H1 (cell line): ENCODE measurements around the gene ETDC. TPM values are rescaled to one million over a fixed set of nuclear protein-coding genes. Genes with fewer than 3 reads are reported as not detected.
"Not testable (repeated sequence)": the region's sequence is repeated elsewhere in the genome, so short reads cannot be mapped to it uniquely, and the experiment has no call there.

ENCODE experiments used
- CTCF ChIA-PET: fragments of 300-600 bp; sonication (Branson Sonifier 250); formaldehyde crosslinking; loops from one replicate; lab custom pipeline; 2021; ENCODE audit not compliant: partially characterized antibody; lab: Charles Lee
- POLR2A ChIA-PET: fragments of 300-600 bp; sonication (Branson Sonifier 250); formaldehyde crosslinking; loops from one replicate; lab custom pipeline; 2021; ENCODE audit warnings: inconsistent platforms; ENCODE audit not compliant: partially characterized antibody; lab: Charles Lee
- DNase-seq, 2 experiments: peaks; one replicate each; pipeline versions ENCODE4 v3.0.0 to v3.0.0-alpha.2; 2010 to 2022; ENCODE audit warnings: low spot score in 2 of 2, low read depth in 1 of 2, mixed read lengths in 1 of 2
- FAIRE-seq: peaks from 2 replicates; lab custom pipeline; 2011; peaks lifted over from hg19 to GRCh38; lab: Jason Lieb, UNC
- H2AFZ ChIP-seq: 2 replicates; pipeline ENCODE4 v1.8.1; 2012; ENCODE audit warnings: low read length, inconsistent platforms
- H2AK5ac ChIP-seq: 2 replicates; pipeline ENCODE4 v1.6.1; 2013; ENCODE audit warnings: low read depth, low read length
- H2BK120ac ChIP-seq: replicated peaks from 2 replicates; pipeline ENCODE3; 2013; ENCODE audit warnings: low read depth, low read length, inconsistent platforms
- H2BK12ac ChIP-seq: 2 replicates; pipeline ENCODE4 v1.6.1; 2013; ENCODE audit warnings: low read depth, low read length
- H2BK15ac ChIP-seq: 2 replicates; pipeline ENCODE4 v1.6.1; 2013; ENCODE audit warnings: low read length
- H2BK20ac ChIP-seq: 2 replicates; pipeline ENCODE4 v1.6.1; 2013; ENCODE audit warnings: low read length
- H2BK5ac ChIP-seq: 2 replicates; pipeline ENCODE4 v1.6.1; 2013; ENCODE audit warnings: low read depth, low read length
- H3K14ac ChIP-seq: 2 replicates; pipeline ENCODE4 v1.6.1; 2013; ENCODE audit warnings: inconsistent platforms; ENCODE audit not compliant: insufficient read length
- H3K18ac ChIP-seq: 2 replicates; pipeline ENCODE4 v1.6.1; 2013; ENCODE audit warnings: low read length; ENCODE audit errors: extremely low read depth
- H3K23ac ChIP-seq: 2 replicates; pipeline ENCODE4 v1.6.1; 2013; ENCODE audit warnings: inconsistent platforms; ENCODE audit not compliant: insufficient read length
- H3K23me2 ChIP-seq: 2 replicates; pipeline ENCODE4 v1.6.1; 2013; ENCODE audit warnings: low read depth, low read length
- H3K27ac ChIP-seq: 2 replicates; pipeline ENCODE4 v1.6.1; 2011; ENCODE audit warnings: low read depth, low read length, inconsistent platforms
- H3K27me3 ChIP-seq, 4 experiments: replicated peaks in 1 of 4; 1 replicate in 1 of 4; 2 replicates in 3 of 4; pipeline versions ENCODE4 v1.6.1 to v1.8.1; 2011 to 2013; ENCODE audit warnings: low read length in 3 of 4, mild to moderate bottlenecking in 3 of 4, inconsistent platforms in 2 of 4, mixed read lengths in 2 of 4, moderate library complexity in 1 of 4; ENCODE audit not compliant: control insufficient read depth in 3 of 4, insufficient read depth in 3 of 4; ENCODE audit errors: extremely low read depth in 1 of 4
- H3K36me3 ChIP-seq, 4 experiments: 2 replicates each; pipeline versions ENCODE4 v1.6.1 to v1.8.1; 2011 to 2013; ENCODE audit warnings: mild to moderate bottlenecking in 4 of 4, low read length in 3 of 4, moderate library complexity in 2 of 4, control low read depth in 1 of 4, inconsistent platforms in 1 of 4; ENCODE audit not compliant: insufficient read depth in 4 of 4, control insufficient read depth in 2 of 4
- H3K4ac ChIP-seq: replicated peaks from 2 replicates; pipeline ENCODE3; 2013; ENCODE audit warnings: low read length, low read depth, mixed read lengths, inconsistent platforms; ENCODE audit not compliant: insufficient read length
- H3K4me1 ChIP-seq, 4 experiments: replicated peaks in 1 of 4; 1 replicate in 1 of 4; 2 replicates in 3 of 4; pipeline versions ENCODE4 v1.6.1 to v1.8.1; 2011 to 2013; ENCODE audit warnings: low read length in 3 of 4, inconsistent platforms in 2 of 4, mixed read lengths in 1 of 4; ENCODE audit not compliant: insufficient read depth in 4 of 4, control insufficient read depth in 3 of 4
- H3K4me2 ChIP-seq, 2 experiments: 2 replicates each; pipeline versions ENCODE4 v1.6.1 to v1.8.1; 2011 to 2013; ENCODE audit warnings: low read depth in 2 of 2, low read length in 2 of 2, control low read depth in 1 of 2, inconsistent platforms in 1 of 2, mild to moderate bottlenecking in 1 of 2; ENCODE audit not compliant: insufficient read depth in 1 of 2
- H3K4me3 ChIP-seq, 4 experiments: fragments of 200-600, 300-600 bp in 1 of 4; sonication (generic), shearing (Covaris generic), sonication (Bioruptor Twin) in 1 of 4; 2 replicates each; pipeline versions ENCODE4 v1.5.1 to v1.8.1; 2011 to 2016; ENCODE audit warnings: low read length in 4 of 4, low read depth in 3 of 4, control low read depth in 2 of 4, inconsistent platforms in 2 of 4, mild to moderate bottlenecking in 2 of 4, mixed read lengths in 1 of 4, moderate library complexity in 1 of 4; ENCODE audit not compliant: insufficient read depth in 2 of 4; ENCODE audit errors: extremely low read depth in 1 of 4
- H3K56ac ChIP-seq: replicated peaks from 2 replicates; pipeline ENCODE3; 2013; ENCODE audit warnings: low read depth, mild to moderate bottlenecking, mixed read lengths, low read length, inconsistent platforms; ENCODE audit not compliant: insufficient read length
- H3K79me1 ChIP-seq: 2 replicates; pipeline ENCODE4 v1.6.1; 2013; ENCODE audit warnings: low read depth, low read length, control low read depth
- H3K79me2 ChIP-seq, 2 experiments: 2 replicates each; pipeline versions ENCODE4 v1.6.1 to v1.8.1; 2012 to 2013; ENCODE audit warnings: low read length in 2 of 2, mild to moderate bottlenecking in 2 of 2, inconsistent platforms in 1 of 2; ENCODE audit not compliant: insufficient read depth in 2 of 2, control insufficient read depth in 1 of 2
- H3K9ac ChIP-seq, 4 experiments: replicated peaks in 1 of 4; 1 replicate in 1 of 4; 2 replicates in 3 of 4; pipeline versions ENCODE4 v1.6.1 to v1.8.1; 2011 to 2013; ENCODE audit warnings: low read depth in 3 of 4, low read length in 3 of 4, control low read depth in 2 of 4, mild to moderate bottlenecking in 2 of 4, moderate library complexity in 2 of 4, inconsistent platforms in 1 of 4; ENCODE audit errors: extremely low read depth in 1 of 4
- H3K9me3 ChIP-seq, 2 experiments: 2 replicates each; pipeline versions ENCODE4 v1.6.1 to v1.8.1; 2012 to 2013; ENCODE audit warnings: mild to moderate bottlenecking in 2 of 2, moderate library complexity in 2 of 2, control low read depth in 1 of 2, inconsistent platforms in 1 of 2, low read depth in 1 of 2, low read length in 1 of 2, mixed read lengths in 1 of 2; ENCODE audit not compliant: insufficient read depth in 2 of 2
- H4K20me1 ChIP-seq, 2 experiments: replicated peaks in 1 of 2; 2 replicates each; pipeline versions ENCODE3 to v1.8.1; 2011 to 2013; ENCODE audit warnings: inconsistent platforms in 2 of 2, low read length in 2 of 2, mild to moderate bottlenecking in 1 of 2; ENCODE audit not compliant: insufficient read depth in 2 of 2, control insufficient read depth in 1 of 2
- H4K5ac ChIP-seq: 2 replicates; pipeline ENCODE4 v1.6.1; 2013; ENCODE audit warnings: low read length, low read depth, mixed read lengths, inconsistent platforms; ENCODE audit not compliant: insufficient read length
- H4K8ac ChIP-seq: 2 replicates; pipeline ENCODE4 v1.8.0; 2013; ENCODE audit warnings: mild to moderate bottlenecking, moderate library complexity, low read length, inconsistent platforms; ENCODE audit not compliant: insufficient read depth; ENCODE audit errors: extremely low read depth
- H4K91ac ChIP-seq: replicated peaks from 2 replicates; pipeline ENCODE3; 2013; ENCODE audit warnings: low read length, mixed read lengths, inconsistent platforms; ENCODE audit not compliant: insufficient read length
- WGBS, 2 experiments: shearing (Covaris generic) in 1 of 2; methylation state at CpG; one replicate each; pipeline versions ENCODE4 v1.1.6 to v1.1.7; 2013 to 2015; ENCODE audit warnings: low lambda C conversion rate in 2 of 2, mixed read lengths in 2 of 2, inconsistent platforms in 1 of 2, low coverage in 1 of 2, missing lambda C conversion rate in 1 of 2; ENCODE audit not compliant: insufficient replicate concordance in 2 of 2, insufficient coverage in 1 of 2, insufficient read length in 1 of 2; ENCODE audit errors: extremely low coverage in 1 of 2, missing lambda C conversion rate in 1 of 2; 5-methylcytosine and 5-hydroxymethylcytosine counted together
- polyA plus RNA-seq, 7 experiments: library from polyadenylated mRNA; depleted of rRNA in 3 of 7; stranded (reverse) in 5 of 7; unstranded in 2 of 7; fragments of >200 nt in 5 of 7; fragments of 200-250 nt in 2 of 7; gene quantifications; 1 replicate in 5 of 7; 2 replicates in 1 of 7; 4 replicates in 1 of 7; pipeline versions ENCODE4 v1.2.1 to v1.2.3, GENCODE V29; 2011 to 2013; ENCODE audit warnings: missing spikeins in 2 of 7, mixed read lengths in 2 of 7
- total RNA-seq: library from RNA; stranded (reverse); fragmentation: NEBNext Ultra II Directional; extraction: Animal tissue kit (Norgen Biotek cat#: 25700); gene quantifications from 2 replicates; pipeline ENCODE4 v1.2.1, GENCODE V29; 2021

ETDC gene
- total and polyA plus RNA-seq, 2 of the 8 experiments (the other 6 are each of a cell fraction or from before 2014, with no cell fraction given), result not detected

DNA sequence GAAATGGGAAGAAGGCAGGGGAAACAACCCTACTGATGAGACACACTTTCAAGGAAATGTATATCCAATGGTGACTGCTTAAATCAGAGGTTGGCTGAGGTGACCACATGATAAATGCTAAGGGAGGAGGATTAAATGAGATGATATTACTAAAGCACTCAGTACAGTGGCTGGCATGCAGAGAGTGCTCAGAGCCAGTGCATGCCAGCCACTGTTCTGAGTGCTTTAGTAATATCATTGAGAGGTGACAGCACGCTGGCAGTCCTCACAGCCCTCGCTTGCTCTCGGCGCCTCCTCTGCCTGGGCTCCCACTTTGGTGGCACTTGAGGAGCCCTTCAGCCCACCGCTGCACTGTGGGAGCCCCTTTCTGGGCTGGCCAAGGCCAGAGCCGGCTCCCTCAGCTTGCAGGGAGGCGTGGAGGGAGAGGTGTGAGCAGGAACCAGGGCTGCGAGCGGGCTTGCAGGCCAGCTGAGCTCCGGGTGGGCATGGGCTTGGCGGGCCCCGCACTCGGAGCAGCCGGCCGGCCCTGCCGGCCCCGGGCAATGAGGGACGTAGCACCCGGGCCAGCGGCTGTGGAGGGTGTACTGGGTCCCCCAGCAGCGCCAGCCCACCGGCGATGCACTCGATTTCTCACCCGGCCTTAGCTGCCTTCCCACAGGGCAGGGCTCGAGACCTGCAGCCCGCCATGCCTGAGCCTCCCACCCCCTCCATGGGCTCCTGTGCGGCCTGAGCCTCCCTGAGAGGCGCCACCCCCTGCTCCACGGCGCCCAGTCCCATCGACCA is 15.9 kb downstream of the ETDC start:
- H2BK20ac ChIP-seq, POLR2A ChIA-PET, H3K27me3 ChIP-seq, H3K4ac ChIP-seq, CTCF ChIA-PET, FAIRE-seq, H2BK12ac ChIP-seq, H2BK5ac ChIP-seq, H3K27ac ChIP-seq, H3K9ac ChIP-seq, H3K18ac ChIP-seq, H4K5ac ChIP-seq, H4K91ac ChIP-seq, DNase-seq, H3K4me2 ChIP-seq, H2AFZ ChIP-seq, H3K14ac ChIP-seq, H3K79me1 ChIP-seq, H3K4me3 ChIP-seq, H4K8ac ChIP-seq, H4K20me1 ChIP-seq, H3K4me1 ChIP-seq, H2BK15ac ChIP-seq, H2BK120ac ChIP-seq, H2AK5ac ChIP-seq, H3K56ac ChIP-seq, H3K23me2 ChIP-seq, H3K23ac ChIP-seq: not testable (repeated sequence)
- WGBS, 2 experiments, result 80% methylated on average over 1 of the region's 32 CpGs; no CpG with 5 or more reads in 1 of the 2 experiments
- Histone ChIP-seq H3K9me3 (peaks cover 2 to 21% of the 10 kb centered on the region in 2 experiments; a peak in 3 of 4 replicates), H3K36me3 (peaks cover 0 to 17% (median 5%) of the 10 kb centered on the region in 4 experiments; a peak in 4 of 8 replicates), H3K79me2 (peaks cover 0 to 11% of the 10 kb centered on the region in 2 experiments; a peak in 2 of 4 replicates)
